ENCODE results near the gene UNC119B. TPM values are rescaled to one million over a fixed set of nuclear protein-coding genes. Genes with fewer than 3 reads are reported as not detected.

Gene UNC119B
- total RNA-seq, 1 donor from 2014 or later, result 12.9 TPM

- TF ChIP-seq CTCF (IDR thresholded peaks at IDR 0.05; ENCODE audit: insufficient read depth, low read length, severe bottlenecking), result no peak
- no peak for DNase-seq (ENCODE audit: low read depth)
- Histone ChIP-seq H3K27me3 (ENCODE audit: control insufficient read depth, insufficient read depth, low read length) (no peaks in the 10 kb centered on the region), H3K36me3 (ENCODE audit: control insufficient read depth, insufficient read depth, low read length) (no peaks in the 10 kb centered on the region), H3K4me3 (ENCODE audit: low read depth, low read length) (no peak overlapping the region)
- FAIRE-seq, result no peak
These were observed 48.7 kb downstream of the UNC119B start for GRCh38 chr12:120758798-120759590.

GRCh38 chr12:120759591-120760348 is 49.5 kb downstream of the UNC119B start:
- DNase-seq (ENCODE audit: low read depth), result peak; percentile 76
- Histone ChIP-seq H3K36me3 (ENCODE audit: control insufficient read depth, insufficient read depth, low read length) (peaks cover 1% of the 10 kb centered on the region), H3K4me3 (ENCODE audit: low read depth, low read length) (no peak overlapping the region), H3K27me3 (ENCODE audit: control insufficient read depth, insufficient read depth, low read length) (no peaks in the 10 kb centered on the region)
- peak; percentile 64 for FAIRE-seq
- TF ChIP-seq CTCF (IDR thresholded peaks at IDR 0.05; ENCODE audit: insufficient read depth, low read length, severe bottlenecking), result no peak

GRCh38 chr12:120760349-120761254 is 50.3 kb downstream of the UNC119B start:
- H3K4me3 ChIP-seq (ENCODE audit: low read depth, low read length), result no peak overlapping the region
- TF ChIP-seq CTCF (IDR thresholded peaks at IDR 0.05; ENCODE audit: insufficient read depth, low read length, severe bottlenecking), result no peak
- FAIRE-seq (no peak), DNase-seq (ENCODE audit: low read depth) (peak; percentile 5)
- H3K36me3 ChIP-seq (ENCODE audit: control insufficient read depth, insufficient read depth, low read length), result peaks cover 1% of the 10 kb centered on the region
- H3K27me3 ChIP-seq (ENCODE audit: control insufficient read depth, insufficient read depth, low read length), result no peaks in the 10 kb centered on the region

- TF ChIP-seq CTCF (IDR thresholded peaks at IDR 0.05; ENCODE audit: insufficient read depth, low read length, severe bottlenecking), result no peak
- H3K36me3 ChIP-seq (ENCODE audit: control insufficient read depth, insufficient read depth, low read length), result peaks cover 7% of the 10 kb centered on the region
These were observed 51.3 kb downstream of the UNC119B start for GRCh38 chr12:120761519-120761934.

GRCh38 chr12:120762086-120762485 is 51.8 kb downstream of the UNC119B start:
- TF ChIP-seq CTCF (IDR thresholded peaks at IDR 0.05; ENCODE audit: insufficient read depth, low read length, severe bottlenecking), result no peak
- DNase-seq (ENCODE audit: low read depth) (peak; percentile 32), FAIRE-seq (no peak)
- Histone ChIP-seq H3K36me3 (ENCODE audit: control insufficient read depth, insufficient read depth, low read length) (peaks cover 11% of the 10 kb centered on the region), H3K27me3 (ENCODE audit: control insufficient read depth, insufficient read depth, low read length) (no peaks in the 10 kb centered on the region), H3K4me3 (ENCODE audit: low read depth, low read length) (no peak overlapping the region)

More at GRCh38 chr12:120761519-120761934, 51.3 kb downstream of the UNC119B start:
- Histone ChIP-seq H3K4me3 (ENCODE audit: low read depth, low read length) (no peak overlapping the region), H3K27me3 (ENCODE audit: control insufficient read depth, insufficient read depth, low read length) (no peaks in the 10 kb centered on the region)
- FAIRE-seq (peak; percentile 55), DNase-seq (ENCODE audit: low read depth) (peak; percentile 99)

All from bronchial epithelial cell (primary cell).